GM23338 (cell line): Measurements from ENCODE around the gene FRYL. TPM values are rescaled to one million over a fixed set of nuclear protein-coding genes. Genes with fewer than 3 reads are reported as not detected.

Experiments used
- ATAC-seq: fragments of 200-7000 bp; cut with Tn5 transposase; 3 replicates; pipeline ENCODE4 v1.9.1; 2020
- DNase-seq: peaks from one replicate; pipeline ENCODE4 v3.0.0-alpha.2; 2015; ENCODE audit warnings: low spot score
- H2AFZ ChIP-seq: fragments of 200-600 bp; sonication (generic); 2 replicates; pipeline ENCODE4 v1.8.0; 2016; ENCODE audit warnings: antibody characterized with exemption, mild to moderate bottlenecking, moderate library complexity
- H3F3A ChIP-seq: fragments of 200-600 bp; sonication (generic); replicated peaks from 2 replicates; pipeline ENCODE4 v1.8.0; 2017; ENCODE audit warnings: antibody characterized with exemption, mixed run types, low read depth
- H3K27ac ChIP-seq: fragments of 200-600 bp; sonication (generic); 2 replicates; pipeline ENCODE4 v1.6.1; 2016; ENCODE audit warnings: low read depth
- H3K27me3 ChIP-seq: fragments of 200-600 bp; sonication (generic); 2 replicates; pipeline ENCODE4 v1.8.0; 2016; ENCODE audit warnings: mild to moderate bottlenecking, mixed run types, moderate library complexity; ENCODE audit not compliant: insufficient read depth
- H3K36me3 ChIP-seq: fragments of 200-600 bp; sonication (generic); 2 replicates; pipeline ENCODE4 v1.8.0; 2016; ENCODE audit warnings: mild to moderate bottlenecking; ENCODE audit not compliant: insufficient read depth
- H3K4me1 ChIP-seq: fragments of 200-600 bp; sonication (generic); 2 replicates; pipeline ENCODE4 v1.8.0; 2016; ENCODE audit warnings: mild to moderate bottlenecking, moderate library complexity; ENCODE audit not compliant: insufficient read depth
- H3K4me2 ChIP-seq: fragments of 200-600 bp; sonication (generic); 2 replicates; pipeline ENCODE4 v1.7.1; 2017; ENCODE audit warnings: mixed run types
- H3K4me3 ChIP-seq: fragments of 200-600 bp; sonication (generic); 2 replicates; pipeline ENCODE4 v1.6.1; 2016; ENCODE audit warnings: mixed run types
- H3K79me2 ChIP-seq: fragments of 200-600 bp; sonication (generic); replicated peaks from 2 replicates; pipeline ENCODE4 v1.8.0; 2017; ENCODE audit warnings: mild to moderate bottlenecking; ENCODE audit not compliant: insufficient read depth
- H3K9me2 ChIP-seq: fragments of 200-600 bp; sonication (generic); 2 replicates; pipeline ENCODE4 v1.8.0; 2017; ENCODE audit not compliant: insufficient read depth
- H4K20me1 ChIP-seq: fragments of 200-600 bp; sonication (generic); replicated peaks from 2 replicates; pipeline ENCODE4 v1.8.0; 2017; ENCODE audit warnings: mild to moderate bottlenecking; ENCODE audit not compliant: insufficient read depth
- H3K27ac Mint-ChIP-seq: 2 replicates; pipeline ENCODE4 v1.8.0; 2020; ENCODE audit warnings: inconsistent platforms, mild to moderate bottlenecking, moderate library complexity, mixed read lengths
- H3K27me3 Mint-ChIP-seq: 3 replicates; pipeline ENCODE4 v1.8.0; 2022; ENCODE audit warnings: low read depth, mild to moderate bottlenecking, moderate library complexity, mixed read lengths, inconsistent platforms; ENCODE audit not compliant: insufficient read depth, poor library complexity
- H3K36me3 Mint-ChIP-seq: 3 replicates; pipeline ENCODE4 v1.8.0; 2021; ENCODE audit warnings: low read depth, mild to moderate bottlenecking, inconsistent platforms, moderate library complexity, mixed read lengths
- H3K4me1 Mint-ChIP-seq: 3 replicates; pipeline ENCODE4 v1.8.0; 2020; ENCODE audit warnings: mild to moderate bottlenecking, inconsistent platforms, mixed read lengths
- H3K4me3 Mint-ChIP-seq: 3 replicates; pipeline ENCODE4 v1.8.0; 2021; ENCODE audit warnings: moderate library complexity, mild to moderate bottlenecking, inconsistent platforms, mixed read lengths
- H3K9me3 Mint-ChIP-seq: 3 replicates; pipeline ENCODE4 v1.8.0; 2020; ENCODE audit warnings: moderate library complexity, mild to moderate bottlenecking, inconsistent platforms, mixed read lengths
- CREB1 ChIP-seq: fragments of 250-450 bp; sonication (Bioruptor Pico); IDR thresholded peaks from 2 replicates; pipeline ENCODE4 v1.5.0; 2020; ENCODE audit warnings: low read depth, mild to moderate bottlenecking, moderate library complexity
- CTCF ChIP-seq, 2 experiments: fragments of 200-600 bp in 1 of 2; sonication (generic) in 1 of 2; conservative IDR thresholded peaks; 2 replicates each; pipeline versions ENCODE4 v1.5.1 to v1.6.1; 2016 to 2017; ENCODE audit warnings: antibody characterized with exemption in 2 of 2, low read depth in 2 of 2, mild to moderate bottlenecking in 2 of 2, moderate library complexity in 1 of 2
- ETS1 ChIP-seq: IDR thresholded peaks from 2 replicates; pipeline ENCODE4 v1.6.1; 2016; ENCODE audit warnings: antibody characterized with exemption
- EZH2 ChIP-seq: fragments of 200-600 bp; sonication (generic); IDR thresholded peaks from one replicate; pipeline ENCODE4 v1.8.0; 2017; ENCODE audit warnings: antibody characterized with exemption, mild to moderate bottlenecking, low read depth; ENCODE audit not compliant: unreplicated experiment
- EZH2phosphoT487 ChIP-seq: fragments of 200-600 bp; sonication (generic); IDR thresholded peaks from one replicate; pipeline ENCODE4 v1.8.1; 2018; ENCODE audit warnings: antibody characterized with exemption; ENCODE audit not compliant: unreplicated experiment
- JUNB ChIP-seq: IDR thresholded peaks from one replicate; pipeline ENCODE4 v1.6.1; 2016; ENCODE audit warnings: antibody characterized with exemption; ENCODE audit not compliant: unreplicated experiment
- NANOG ChIP-seq: IDR thresholded peaks from 2 replicates; pipeline ENCODE4 v1.6.1; 2016; ENCODE audit warnings: antibody characterized with exemption, borderline replicate concordance
- POLR2AphosphoS5 ChIP-seq: IDR thresholded peaks from 2 replicates; pipeline ENCODE4 v1.6.1; 2016; ENCODE audit warnings: antibody characterized with exemption, low read depth
- REST ChIP-seq: IDR thresholded peaks from one replicate; pipeline ENCODE4 v1.6.1; 2018; ENCODE audit warnings: antibody characterized with exemption; ENCODE audit not compliant: unreplicated experiment
- STAT1 ChIP-seq: IDR thresholded peaks from one replicate; pipeline ENCODE4 v1.6.1; 2016; ENCODE audit warnings: antibody characterized with exemption; ENCODE audit not compliant: unreplicated experiment
- ZNF114 ChIP-seq: fragments of 250-450 bp; sonication (Bioruptor Pico); IDR thresholded peaks from 2 replicates; pipeline ENCODE4 v1.5.0; 2020; ENCODE audit warnings: mild to moderate bottlenecking, moderate library complexity
- ZNF331 ChIP-seq: fragments of 250-450 bp; sonication (Bioruptor Pico); IDR thresholded peaks from 2 replicates; pipeline ENCODE4 v1.5.0; 2020; ENCODE audit warnings: low read depth, mild to moderate bottlenecking, moderate library complexity
- ZNF462 ChIP-seq: fragments of 250-450 bp; sonication (Bioruptor Pico); IDR thresholded peaks from 2 replicates; pipeline ENCODE4 v1.5.0; 2020; ENCODE audit warnings: mild to moderate bottlenecking, moderate library complexity
- polyA plus RNA-seq: library from polyadenylated mRNA; unstranded; fragments of >200 nt; fragmentation: Nextera tagmentation; extraction: Ambion mirVana; gene quantifications from 2 replicates; pipeline ENCODE4 v1.2.1, GENCODE V29; 2016
- total RNA-seq: library from RNA; depleted of rRNA; stranded (reverse); fragments of >200 nt; shearing (Covaris generic); gene quantifications from 2 replicates; pipeline ENCODE4 v1.2.3, GENCODE V29; 2014

FRYL gene
- total and polyA plus RNA-seq, 2 experiments from 2014 or later, result 30.7 to 53.3 TPM

GRCh38 chr4:48748949-48749596 lies 31.0 kb downstream of the FRYL start:
- Histone ChIP-seq H3K4me1 (peaks cover 16% of the 10 kb centered on the region), H3K27ac (peak overlapping the region; percentile 0; the same call in 1 of the 2 replicates), H3K79me2 (peaks cover 94% of the 10 kb centered on the region), H3K4me3 (no peak overlapping the region), H3K27me3 (no peaks in the 10 kb centered on the region), H3F3A (no peaks in the 10 kb centered on the region), H4K20me1 (no peaks in the 10 kb centered on the region; the same call in 1 of the 2 replicates), H2AFZ (no peak overlapping the region), H3K4me2 (no peak overlapping the region), H3K36me3 (no peaks in the 10 kb centered on the region), H3K9me2 (no peaks in the 10 kb centered on the region)
- H3K9me3 Mint-ChIP-seq, result peaks cover 25% of the 10 kb centered on the region
- peaks cover 2% of the 10 kb centered on the region for H3K27me3 Mint-ChIP-seq
- no peak overlapping the region for H3K4me3 Mint-ChIP-seq
- peaks cover 26% of the 10 kb centered on the region for H3K4me1 Mint-ChIP-seq
- ATAC-seq, result peak; percentile 86
- peaks cover 28% of the 10 kb centered on the region for H3K36me3 Mint-ChIP-seq
- TF ChIP-seq ZNF331 (CRISPR knock-in tag), result no peak
- TF ChIP-seq EZH2phosphoT487, result no peak
- TF ChIP-seq STAT1, result no peak
- no peak for TF ChIP-seq EZH2
- TF ChIP-seq ZNF462, result no peak
- no peak for TF ChIP-seq CREB1 (CRISPR knock-in tag)
- TF ChIP-seq POLR2AphosphoS5, result no peak
- TF ChIP-seq JUNB, result no peak
- TF ChIP-seq ZNF114 (CRISPR knock-in tag), result no peak
- no peak for TF ChIP-seq CTCF (conservative IDR thresholded peaks at IDR 0.05; ENCODE audit: low read depth in 2 of 2)
- no peak for TF ChIP-seq REST
- TF ChIP-seq ETS1, result no peak
- no peak for TF ChIP-seq NANOG
- DNase-seq, result peak; percentile 46
- H3K27ac Mint-ChIP-seq, result peak overlapping the region; percentile 7; the same call in 1 of the 2 replicates
